Activated T-helper 2 cell treated with anti-CD3 and anti-CD28 coated beads, Interferon-gamma antibody, Interleukin-2, Interleukin-4, amounts not matched to agents 10 μg/mL and 5 μg/mL and 100 μg/mL, durations not matched to agents 14 hours and 24 hours and 36 hours (primary cell): Measurements from ENCODE around the gene KCNJ10. TPM values are rescaled to one million over a fixed set of nuclear protein-coding genes. Genes with fewer than 3 reads are reported as not detected.
A peak's percentile ranks its signal among the peaks of the same experiment; 100 is the strongest.

Source experiments
- DNase-seq: peaks from one replicate; pipeline ENCODE4 v3.0.0; 2021; ENCODE audit warnings: low spot score
- H3K27ac Mint-ChIP-seq: one replicate; pipeline ENCODE4 v1.8.0; 2021; ENCODE audit warnings: mixed read lengths
- H3K27me3 Mint-ChIP-seq: one replicate; pipeline ENCODE4 v1.8.0; 2021; ENCODE audit warnings: low read depth, mixed read lengths
- H3K36me3 Mint-ChIP-seq: one replicate; pipeline ENCODE4 v1.8.0; 2021; ENCODE audit warnings: low read depth, mixed read lengths
- H3K4me1 Mint-ChIP-seq: one replicate; pipeline ENCODE4 v1.8.0; 2021; ENCODE audit warnings: low read depth, mixed read lengths
- H3K4me3 Mint-ChIP-seq: one replicate; pipeline ENCODE4 v1.8.0; 2021; ENCODE audit warnings: low read depth, mild to moderate bottlenecking, moderate library complexity, mixed read lengths
- H3K9me3 Mint-ChIP-seq: one replicate; pipeline ENCODE4 v1.8.0; 2021; ENCODE audit warnings: mixed read lengths
- intact Hi-C: fragments of 100-400 bp; cut with micrococcal nuclease; formaldehyde crosslinking; loops from one replicate; pipeline ENCODE4 v1.15.1; 2023
- total RNA-seq: library from RNA; stranded (reverse); gene quantifications from 2 replicates; pipeline ENCODE4 v1.2.3, GENCODE V29; 2022

Gene KCNJ10
- total RNA-seq, 1 donor from 2014 or later, result not detected

DNA sequence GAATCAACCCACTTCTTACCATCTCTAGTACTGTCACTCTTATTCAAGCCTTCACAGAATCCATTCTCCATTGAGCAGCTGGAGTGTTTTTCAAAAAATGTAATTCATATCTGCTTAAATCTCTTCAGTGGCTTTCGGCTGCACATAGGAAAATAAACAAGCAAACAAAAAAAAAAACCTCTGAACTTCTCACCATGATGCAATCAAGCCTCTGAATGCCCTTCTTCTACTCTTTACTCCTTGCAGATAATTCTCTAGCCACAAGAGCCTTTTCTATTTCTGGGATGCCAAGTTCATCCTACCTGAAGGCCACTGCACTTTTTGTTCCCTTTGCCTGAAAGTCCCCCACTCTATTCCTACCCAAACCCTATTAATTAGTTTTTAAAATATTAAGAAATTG, 52.4 kb downstream of the KCNJ10 start:
- intact Hi-C loops, result no loop called here
- no peaks in the 10 kb centered on the region for H3K36me3 Mint-ChIP-seq
- H3K4me3 Mint-ChIP-seq, result no peak overlapping the region
- DNase-seq, result no peak
- H3K4me1 Mint-ChIP-seq, result peaks cover 35% of the 10 kb centered on the region
- no peaks in the 10 kb centered on the region for H3K9me3 Mint-ChIP-seq
- no peaks in the 10 kb centered on the region for H3K27me3 Mint-ChIP-seq
- no peak overlapping the region for H3K27ac Mint-ChIP-seq

DNA sequence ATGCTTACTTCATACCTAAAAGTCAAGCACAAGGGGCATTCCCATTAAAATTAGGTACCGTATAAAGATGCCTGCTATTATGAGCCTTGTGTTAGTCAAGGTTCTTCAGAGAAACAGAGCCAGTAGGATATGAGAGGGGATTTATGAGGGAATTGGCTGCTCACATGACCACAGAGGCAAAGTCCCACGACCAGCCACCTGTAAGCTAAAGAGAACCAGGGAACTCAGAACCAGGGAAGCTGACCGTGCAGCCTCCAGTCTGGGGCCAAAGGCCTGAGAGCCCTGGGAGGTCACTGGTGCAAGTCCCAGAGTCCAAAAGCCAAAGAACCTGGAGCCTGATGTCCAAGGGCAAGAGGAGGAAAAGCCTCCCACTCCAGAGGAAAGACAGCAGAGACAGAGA, 58.2 kb downstream of the KCNJ10 start:
- Mint-ChIP-seq H3K4me1 (no peaks in the 10 kb centered on the region), H3K27ac (no peak overlapping the region), H3K27me3 (no peaks in the 10 kb centered on the region), H3K4me3 (no peak overlapping the region), H3K9me3 (no peaks in the 10 kb centered on the region), H3K36me3 (no peaks in the 10 kb centered on the region)
- DNase-seq, result no peak
- intact Hi-C loops, result no loop called here

DNA sequence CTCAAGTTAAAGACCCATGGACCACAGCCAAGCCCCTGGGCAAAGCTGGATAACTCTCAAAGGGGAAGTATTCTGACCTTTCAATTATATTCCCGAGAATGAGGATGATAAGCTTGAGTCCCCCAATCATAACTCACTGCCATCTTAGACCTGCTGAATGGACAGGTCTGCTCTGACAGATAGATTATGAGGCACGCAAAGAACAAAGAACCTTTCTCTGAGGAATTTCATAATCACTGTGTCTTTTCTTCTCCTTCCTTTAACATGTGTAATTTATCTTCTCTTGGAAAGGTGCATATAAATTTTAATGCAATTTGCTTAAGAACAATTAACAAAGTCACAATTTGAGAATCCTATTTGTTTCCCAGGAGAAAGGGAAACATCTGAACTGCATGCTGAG, 60.2 kb downstream of the KCNJ10 start:
- no peaks in the 10 kb centered on the region for H3K4me1 Mint-ChIP-seq
- H3K27me3 Mint-ChIP-seq, result no peaks in the 10 kb centered on the region
- H3K4me3 Mint-ChIP-seq, result no peak overlapping the region
- intact Hi-C loops, result no loop called here
- H3K36me3 Mint-ChIP-seq, result no peaks in the 10 kb centered on the region
- no peak overlapping the region for H3K27ac Mint-ChIP-seq
- DNase-seq, result no peak
- no peaks in the 10 kb centered on the region for H3K9me3 Mint-ChIP-seq

DNA sequence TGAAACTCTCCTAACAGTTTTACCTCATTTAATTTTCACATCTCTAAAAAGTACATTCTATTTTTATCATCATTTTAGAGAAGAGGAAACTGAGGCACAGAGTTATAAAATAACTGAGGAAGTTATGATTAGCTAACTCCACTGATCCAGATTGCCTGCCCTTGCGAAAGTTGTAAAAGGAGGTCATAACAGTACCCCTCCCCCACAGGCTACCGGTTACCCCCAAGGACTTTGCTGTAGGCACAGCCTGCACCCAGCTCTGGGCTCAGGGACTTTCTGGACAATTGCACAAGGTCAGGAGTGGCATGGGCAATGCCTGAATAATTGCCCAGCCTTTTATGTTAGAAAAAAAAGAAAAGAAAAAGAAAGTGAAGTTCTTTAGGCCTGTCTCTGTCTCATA, 60.9 kb downstream of the KCNJ10 start:
- Mint-ChIP-seq H3K27ac (no peak overlapping the region), H3K27me3 (no peaks in the 10 kb centered on the region), H3K4me3 (no peak overlapping the region), H3K4me1 (no peaks in the 10 kb centered on the region), H3K36me3 (no peaks in the 10 kb centered on the region), H3K9me3 (no peaks in the 10 kb centered on the region)
- intact Hi-C loops, result no loop called here
- DNase-seq, result no peak

DNA sequence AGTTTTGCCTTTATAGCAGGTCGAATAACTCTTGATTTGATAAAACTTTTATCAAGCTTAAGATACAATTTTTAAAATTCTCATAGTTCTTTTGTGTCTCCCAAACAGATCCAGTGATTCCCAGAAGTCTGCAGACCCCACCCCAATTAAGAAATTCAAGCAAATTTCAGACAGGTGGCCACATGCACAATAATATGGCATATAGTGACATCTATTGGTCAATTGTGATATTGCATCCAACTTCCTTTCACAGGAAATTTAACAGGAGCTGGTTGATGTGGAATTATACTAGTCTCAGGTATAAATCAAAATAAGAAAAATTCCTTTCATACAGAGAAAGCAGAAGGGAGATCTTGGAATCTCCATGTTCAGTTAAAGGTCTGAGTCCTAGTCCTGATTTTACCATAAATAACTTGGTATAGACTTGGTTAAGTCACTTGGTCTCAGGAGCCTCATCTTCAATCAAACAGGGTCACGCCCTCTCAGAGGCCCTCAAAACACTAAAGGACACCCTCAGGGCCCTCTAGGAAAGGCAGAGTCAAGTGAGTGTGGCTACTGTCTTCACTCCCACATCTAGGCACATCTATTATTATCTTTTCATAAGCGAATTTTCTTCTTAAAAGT, 62.3 kb downstream of the KCNJ10 start:
- Mint-ChIP-seq H3K4me1 (no peaks in the 10 kb centered on the region), H3K9me3 (no peaks in the 10 kb centered on the region), H3K27me3 (no peaks in the 10 kb centered on the region), H3K4me3 (no peak overlapping the region), H3K36me3 (no peaks in the 10 kb centered on the region), H3K27ac (no peak overlapping the region)
- DNase-seq, result no peak
- intact Hi-C loops, result loop anchor here (1.0 to 2.0 kb wide), 2 partner anchors 208 to 227 kb away; partner anchors contain the start of gene DUSP23

DNA sequence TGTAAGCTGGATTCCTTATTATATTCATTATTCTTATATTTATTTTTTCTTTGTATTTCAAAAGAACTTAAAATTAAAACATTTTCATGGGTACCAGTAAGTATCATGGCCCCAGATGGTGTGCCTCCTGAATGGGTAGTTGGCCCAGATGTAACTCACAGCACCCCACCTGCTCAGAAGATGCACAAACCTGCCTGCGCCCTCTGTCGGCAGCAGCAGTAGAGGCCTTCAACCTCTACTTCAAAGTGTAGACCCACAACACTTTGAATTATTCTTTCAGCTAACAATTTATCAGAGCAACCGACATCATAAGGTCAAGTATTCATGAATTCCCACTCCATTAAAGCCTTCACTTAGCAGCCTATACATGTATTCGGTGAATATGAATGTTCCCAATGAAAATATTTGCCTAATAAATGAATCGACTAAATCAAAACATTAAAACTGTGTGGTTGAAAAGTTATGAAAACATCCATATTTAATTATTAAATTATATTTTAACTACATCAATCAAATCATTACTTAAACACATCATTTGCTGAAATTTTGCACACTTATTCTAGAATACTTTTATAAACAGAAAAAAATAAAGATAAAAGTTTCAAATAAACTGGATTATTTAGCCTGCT, 63.5 kb downstream of the KCNJ10 start:
- Mint-ChIP-seq H3K4me1 (no peaks in the 10 kb centered on the region), H3K4me3 (no peak overlapping the region), H3K9me3 (no peaks in the 10 kb centered on the region), H3K27me3 (peaks cover 2% of the 10 kb centered on the region), H3K27ac (no peak overlapping the region), H3K36me3 (no peaks in the 10 kb centered on the region)
- intact Hi-C loops, result loop anchor here (1.0 to 2.0 kb wide), 2 partner anchors 70 to 226 kb away; partner anchors contain the start of gene DUSP23
- peak; percentile 63 for DNase-seq

DNA sequence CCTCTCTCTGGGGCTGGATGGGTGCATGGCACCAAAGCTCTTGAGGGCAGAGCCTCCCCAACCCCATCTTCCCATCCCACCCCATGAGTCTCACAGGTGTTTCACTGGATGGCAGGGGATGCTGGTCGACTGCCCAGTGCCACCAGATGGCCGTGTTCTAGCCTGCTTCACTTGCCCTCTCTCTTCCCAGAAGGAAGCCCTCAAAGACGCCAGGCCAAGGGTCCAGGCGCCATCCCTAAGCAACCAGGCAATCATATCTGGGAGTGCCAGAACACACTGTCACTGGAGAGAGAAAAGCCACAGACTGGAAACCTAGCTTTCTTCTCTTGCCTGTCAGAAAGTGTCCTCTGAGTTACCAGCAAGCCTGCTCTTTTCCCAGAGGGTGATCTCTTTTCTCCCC, 64.9 kb downstream of the KCNJ10 start:
- Mint-ChIP-seq H3K9me3 (no peaks in the 10 kb centered on the region), H3K36me3 (no peaks in the 10 kb centered on the region), H3K27ac (no peak overlapping the region), H3K27me3 (peaks cover 4% of the 10 kb centered on the region), H3K4me3 (no peak overlapping the region), H3K4me1 (no peaks in the 10 kb centered on the region)
- intact Hi-C loops, result no loop called here
- no peak for DNase-seq

DNA sequence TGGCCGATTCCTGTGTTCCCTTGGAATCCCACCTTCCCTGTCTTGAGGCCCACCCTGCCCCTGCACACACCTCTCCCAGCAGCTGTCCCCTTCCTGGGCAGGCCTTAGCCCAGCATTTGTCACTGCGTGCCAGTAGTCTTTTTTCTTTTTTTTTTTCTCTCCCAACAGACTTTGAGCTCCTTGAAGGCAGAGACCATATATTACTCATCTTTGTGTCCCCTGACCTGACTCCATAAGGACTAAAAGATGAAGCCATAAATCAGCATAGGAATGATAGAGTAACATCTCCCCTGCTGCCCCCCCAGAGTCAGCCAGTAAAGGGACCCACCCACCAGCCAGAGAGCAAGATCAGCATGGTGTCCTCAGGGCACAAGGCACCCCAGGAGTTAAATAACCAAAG, 65.5 kb downstream of the KCNJ10 start:
- Mint-ChIP-seq H3K27ac (no peak overlapping the region), H3K36me3 (no peaks in the 10 kb centered on the region)

DNA sequence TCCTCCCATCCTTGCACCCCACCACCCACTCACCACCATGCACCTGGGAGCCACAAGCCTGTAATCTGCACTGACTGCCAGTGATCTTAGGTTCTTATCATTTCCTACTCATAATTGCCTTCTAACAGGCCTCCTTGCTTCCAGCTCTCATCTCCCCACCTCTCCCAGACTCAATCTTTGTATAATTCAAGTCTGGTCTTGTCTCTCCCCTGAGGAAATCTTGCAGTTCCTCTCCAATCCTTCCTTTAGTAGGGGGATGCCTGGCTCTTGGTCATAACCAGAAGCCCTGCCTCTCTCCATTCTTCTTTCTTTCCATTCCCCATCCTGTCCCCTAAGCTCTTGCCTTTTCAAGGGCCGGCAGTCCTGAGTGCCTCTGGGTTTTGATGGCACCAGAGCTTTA, 66.0 kb downstream of the KCNJ10 start:
- H3K9me3 Mint-ChIP-seq, result no peaks in the 10 kb centered on the region
- peaks cover 9% of the 10 kb centered on the region for H3K27me3 Mint-ChIP-seq
- H3K4me3 Mint-ChIP-seq, result no peak overlapping the region
- DNase-seq, result no peak
- intact Hi-C loops, result no loop called here
- H3K4me1 Mint-ChIP-seq, result no peaks in the 10 kb centered on the region
- H3K27ac Mint-ChIP-seq, result no peak overlapping the region
- no peaks in the 10 kb centered on the region for H3K36me3 Mint-ChIP-seq

More for the DNA sequence above, 65.5 kb downstream of the KCNJ10 start:
- Mint-ChIP-seq H3K27me3 (peaks cover 5% of the 10 kb centered on the region), H3K4me1 (no peaks in the 10 kb centered on the region), H3K9me3 (no peaks in the 10 kb centered on the region), H3K4me3 (no peak overlapping the region)
- no peak for DNase-seq
- intact Hi-C loops, result no loop called here

DNA sequence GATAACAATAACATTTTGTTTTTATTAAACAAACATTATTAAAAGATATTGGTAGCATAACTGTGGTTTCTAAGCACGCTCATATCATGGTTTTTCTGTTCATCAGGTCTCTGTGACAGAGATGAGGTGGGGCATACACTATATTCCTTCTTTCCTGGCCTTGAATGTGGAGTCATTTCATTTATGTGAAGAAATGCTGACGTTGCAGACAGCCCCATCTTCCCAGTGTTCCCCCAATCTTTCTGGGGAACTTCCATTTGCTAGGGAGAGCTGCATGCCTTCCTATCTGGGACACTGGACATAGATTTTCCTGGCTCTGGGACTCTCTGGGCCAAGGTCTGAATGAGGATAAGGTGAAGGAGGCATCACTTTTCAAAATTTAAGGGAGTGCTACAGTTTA, 68.5 kb downstream of the KCNJ10 start:
- Mint-ChIP-seq H3K4me1 (no peaks in the 10 kb centered on the region), H3K36me3 (no peaks in the 10 kb centered on the region), H3K27ac (no peak overlapping the region), H3K4me3 (no peak overlapping the region), H3K9me3 (no peaks in the 10 kb centered on the region), H3K27me3 (peaks cover 24% of the 10 kb centered on the region)
- intact Hi-C loops, result no loop called here
- no peak for DNase-seq

DNA sequence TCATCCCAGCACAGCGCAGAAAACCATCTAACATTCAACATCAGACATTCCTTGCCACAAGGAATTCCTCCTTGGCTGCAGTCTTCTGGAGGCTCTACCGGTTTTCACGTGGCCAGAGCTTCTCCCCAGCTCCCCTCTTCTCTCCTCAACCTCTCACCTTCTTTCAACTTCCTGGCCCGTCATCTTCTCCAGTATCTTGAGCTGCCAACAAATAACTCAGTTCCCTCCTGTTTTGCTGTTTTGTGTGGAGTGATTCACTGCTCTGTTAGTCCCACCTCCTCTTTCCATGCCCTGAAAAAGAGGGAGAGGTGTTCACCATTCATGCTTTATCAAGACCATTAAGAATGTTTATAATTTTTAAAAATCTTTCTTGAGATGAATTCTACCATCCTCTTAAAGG, 70.8 kb downstream of the KCNJ10 start:
- intact Hi-C loops, result no loop called here

DNA sequence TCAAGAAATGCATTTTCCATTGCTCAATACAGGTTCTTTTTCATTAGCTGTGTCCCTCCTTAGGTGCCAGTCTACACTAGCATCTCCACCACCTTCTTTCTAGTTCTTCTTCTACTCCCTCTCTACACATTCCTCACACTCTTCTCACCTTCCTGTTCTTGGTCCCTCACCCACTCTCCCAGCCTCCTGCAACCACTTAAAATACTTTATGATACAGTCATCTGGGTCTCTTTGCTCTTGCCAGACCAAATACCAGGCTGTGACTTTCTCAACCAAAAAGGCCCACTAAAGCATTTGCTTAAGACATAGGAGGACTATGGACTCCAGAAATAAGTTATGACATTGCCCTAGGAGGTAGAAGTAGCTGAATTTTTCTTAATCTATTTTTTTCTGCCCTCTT, 73.3 kb downstream of the KCNJ10 start:
- H3K9me3 Mint-ChIP-seq, result no peaks in the 10 kb centered on the region
- no peaks in the 10 kb centered on the region for H3K36me3 Mint-ChIP-seq
- intact Hi-C loops, result no loop called here
- peaks cover 2% of the 10 kb centered on the region for H3K4me1 Mint-ChIP-seq
- H3K27ac Mint-ChIP-seq, result no peak overlapping the region
- DNase-seq, result no peak
- peaks cover 39% of the 10 kb centered on the region for H3K27me3 Mint-ChIP-seq
- H3K4me3 Mint-ChIP-seq, result no peak overlapping the region

More for the DNA sequence above, 70.8 kb downstream of the KCNJ10 start:
- H3K27ac Mint-ChIP-seq, result no peak overlapping the region
- DNase-seq, result no peak
- H3K36me3 Mint-ChIP-seq, result no peaks in the 10 kb centered on the region
- no peaks in the 10 kb centered on the region for H3K9me3 Mint-ChIP-seq
- no peak overlapping the region for H3K4me3 Mint-ChIP-seq
- H3K4me1 Mint-ChIP-seq, result no peaks in the 10 kb centered on the region
- peaks cover 38% of the 10 kb centered on the region for H3K27me3 Mint-ChIP-seq

DNA sequence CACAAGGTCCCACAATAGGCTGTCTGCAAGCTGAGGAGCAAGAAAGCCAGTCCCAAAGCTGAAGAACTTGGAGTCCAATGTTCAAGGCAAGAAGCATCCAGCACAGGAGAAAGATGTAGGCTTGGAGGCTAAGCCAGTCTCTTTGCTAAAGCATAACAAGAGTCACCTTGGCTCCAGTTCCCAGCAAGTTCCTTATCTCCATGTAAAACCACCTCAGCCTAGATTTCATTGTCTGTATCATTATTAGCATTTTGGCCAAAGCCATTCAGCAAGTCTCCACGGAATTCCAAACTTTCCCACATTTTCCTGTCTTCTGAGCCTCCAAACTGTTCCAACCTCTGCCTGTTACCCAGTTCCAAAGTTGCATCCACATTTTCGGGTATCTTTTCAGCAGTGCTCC, 75.1 kb downstream of the KCNJ10 start:
- Mint-ChIP-seq H3K4me1 (peaks cover 6% of the 10 kb centered on the region), H3K9me3 (no peaks in the 10 kb centered on the region), H3K27me3 (peaks cover 35% of the 10 kb centered on the region), H3K4me3 (no peak overlapping the region), H3K36me3 (no peaks in the 10 kb centered on the region), H3K27ac (no peak overlapping the region)
- DNase-seq, result no peak
- intact Hi-C loops, result no loop called here
